ENCODE results near the gene CASP8. TPM values are rescaled to one million over a fixed set of nuclear protein-coding genes. Genes with fewer than 3 reads are reported as not detected.

CASP8 gene
- total and polyA plus RNA-seq, 2 donors (not counting 1 experiment from before 2014, with no cell fraction given) = 76.7 to 120 TPM

GRCh38 chr2:201234663-201235135 lies 25.6 kb upstream of the CASP8 start:
- peaks cover 54% of the 10 kb centered on the region for H3K79me2 ChIP-seq (ENCODE audit: control insufficient read depth, insufficient read depth, low read length)
- Mint-ChIP-seq H3K9me3 (ENCODE audit: insufficient read depth) (no peaks in the 10 kb centered on the region), H3K27me3 (no peaks in the 10 kb centered on the region), H3K4me3 (peak overlapping the region; percentile 94), H3K27ac (peak overlapping the region; percentile 97), H3K4me1 (peaks cover 51% of the 10 kb centered on the region)
- H2AFZ ChIP-seq (ENCODE audit: insufficient read depth, low read depth, low read length, poor library complexity, severe bottlenecking) = peak overlapping the region; percentile 17
- intact Hi-C loops (cut with micrococcal nuclease) = loop anchor here (10.0 kb wide), 3 partner anchors 800 to 1140 kb away; partner anchors contain the start of genes BMPR2, FZD7 and NOP58
- peak overlapping the region; percentile 86 for H3K27ac ChIP-seq (ENCODE audit: low read length in 2 of 2)
- POLR2A ChIA-PET = no interaction called here
- peaks cover 52% of the 10 kb centered on the region in 2 donors for H3K4me1 ChIP-seq (ENCODE audit: control insufficient read depth in 2 of 2, insufficient read depth in 2 of 2, low read length in 2 of 2)
- H3K4me3 ChIP-seq (ENCODE audit: control extremely low read depth in 1 of 5, extremely low read depth in 1 of 5, insufficient read depth in 1 of 5, low read depth in 2 of 5, low read length in 4 of 5) = peak overlapping the region in 4 of 5 experiments; percentile 62 to 80 (median 69)
- H3K27me3 ChIP-seq (replicated peaks in 1 of 4; ENCODE audit: control extremely low read depth in 1 of 4, control insufficient read depth in 3 of 4, insufficient read depth in 4 of 4, low read length in 3 of 4) = no peaks in the 10 kb centered on the region
- peak overlapping the region; percentile 79 for H3K9ac ChIP-seq (ENCODE audit: low read length)
- TF ChIP-seq EZH2 (IDR thresholded peaks at IDR 0.05; ENCODE audit: borderline replicate concordance, insufficient read depth, low read depth, low read length, poor library complexity, severe bottlenecking) (no peak), CTCF (IDR thresholded peaks at IDR 0.05) (no peak)
- CTCF ChIA-PET = interaction anchor here (0.6 to 7.3 kb wide), 10 partner anchors 24 to 416 kb away, joined by 3 to 347 read pairs (median 36); partner anchors contain the start of genes CASP10, CASP8, FLACC1 and STRADB
- H3K4me2 ChIP-seq (replicated peaks; ENCODE audit: low read depth, low read length, poor library complexity, severe bottlenecking) = peak overlapping the region; percentile 84
- WGBS (ENCODE audit: insufficient coverage) = no CpG with 5 or more reads among the region's 3 CpGs
- no peak for ATAC-seq (ENCODE audit: low read depth)
- H4K20me1 ChIP-seq (ENCODE audit: control insufficient read depth, insufficient read depth, low read length, poor library complexity, severe bottlenecking) = no peaks in the 10 kb centered on the region
- no peaks in the 10 kb centered on the region for H3K9me3 ChIP-seq (ENCODE audit: control extremely low read depth in 1 of 3, control insufficient read depth in 2 of 3, insufficient read depth in 1 of 3, low read length in 2 of 3)
- peaks cover 0 to 3% of the 10 kb centered on the region in 2 experiments for H3K36me3 ChIP-seq (replicated peaks in 1 of 2; ENCODE audit: control extremely low read depth in 1 of 2, control insufficient read depth in 1 of 2, extremely low read depth in 1 of 2, insufficient read depth in 2 of 2, low read length in 1 of 2)
- no peak for DNase-seq

Measured in B cell (primary cell).